ENCODE measurements around the gene SGCA.

Gene SGCA

DNA sequence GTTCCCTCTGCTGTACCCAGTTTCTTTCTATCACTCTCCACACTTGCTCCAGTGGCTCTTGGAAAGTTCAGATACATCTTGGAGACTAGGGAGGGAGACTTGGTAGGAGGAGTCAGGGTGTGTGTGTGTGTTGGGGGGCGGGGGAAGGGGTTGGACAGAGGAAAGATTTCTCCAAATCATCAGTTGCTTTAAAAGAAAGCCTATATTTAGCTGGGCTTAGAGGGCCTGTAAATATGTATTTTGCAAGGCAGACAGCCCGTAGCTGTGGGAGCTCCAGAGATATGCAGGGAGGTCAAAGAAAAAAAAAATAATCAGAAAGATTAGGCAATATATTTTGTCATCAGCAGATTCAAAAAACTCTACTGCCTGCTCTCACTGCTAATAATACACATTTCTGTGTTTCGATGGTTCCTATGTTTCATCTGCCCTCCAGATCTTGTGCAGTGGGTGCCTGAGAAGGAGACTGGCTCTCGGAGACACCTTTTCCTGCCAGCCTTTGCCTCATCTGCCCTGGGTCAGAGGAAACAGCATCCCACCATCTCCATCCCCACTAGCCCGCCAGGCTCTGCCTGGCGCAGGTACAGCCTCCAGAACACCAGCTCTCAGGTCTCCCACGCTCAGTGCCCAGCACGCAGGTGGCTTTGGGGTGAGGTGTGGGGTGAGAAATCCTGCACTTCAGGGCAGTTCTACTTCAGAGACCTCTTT lies 10.5 kb upstream of the SGCA start:
- Histone ChIP-seq H3K36me3 (ENCODE audit: control insufficient read depth, insufficient read depth, low read length) (no peaks in the 10 kb centered on the region), H3K4me1 (ENCODE audit: control insufficient read depth, insufficient read depth, low read length) (peaks cover 25% of the 10 kb centered on the region), H3K9me3 (ENCODE audit: control insufficient read depth, low read length) (no peaks in the 10 kb centered on the region), H3K27me3 (ENCODE audit: control insufficient read depth, insufficient read depth, low read length) (no peaks in the 10 kb centered on the region), H3K9ac (ENCODE audit: low read length) (no peak overlapping the region), H3K4me3 (ENCODE audit: low read length) (no peak overlapping the region)

DNA sequence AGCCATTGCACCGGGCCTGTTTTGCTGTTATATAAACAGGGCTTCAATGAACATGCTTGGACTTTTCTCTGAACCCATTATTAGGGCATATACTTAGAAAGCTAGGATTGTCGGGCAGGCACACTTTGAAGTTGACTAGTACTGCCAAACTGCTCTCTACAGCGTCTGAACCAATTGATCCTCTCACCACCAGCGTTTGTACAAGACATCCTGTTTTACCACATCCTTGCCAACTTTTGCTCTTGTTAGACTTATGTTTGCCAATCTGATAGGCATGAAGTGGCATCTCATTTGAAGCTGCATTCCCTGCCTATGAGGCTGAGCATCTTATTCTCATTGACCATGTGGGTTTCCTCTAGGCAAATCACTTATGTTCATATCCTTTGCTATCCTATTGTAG lies 7.9 kb upstream of the SGCA start:
- Histone ChIP-seq H3K9ac (ENCODE audit: low read length) (no peak overlapping the region), H3K9me3 (ENCODE audit: control insufficient read depth, low read length) (no peaks in the 10 kb centered on the region), H3K36me3 (ENCODE audit: control insufficient read depth, insufficient read depth, low read length) (no peaks in the 10 kb centered on the region), H3K4me1 (ENCODE audit: control insufficient read depth, insufficient read depth, low read length) (peaks cover 23% of the 10 kb centered on the region), H3K27me3 (ENCODE audit: control insufficient read depth, insufficient read depth, low read length) (no peaks in the 10 kb centered on the region), H3K4me3 (ENCODE audit: low read length) (no peak overlapping the region)

DNA sequence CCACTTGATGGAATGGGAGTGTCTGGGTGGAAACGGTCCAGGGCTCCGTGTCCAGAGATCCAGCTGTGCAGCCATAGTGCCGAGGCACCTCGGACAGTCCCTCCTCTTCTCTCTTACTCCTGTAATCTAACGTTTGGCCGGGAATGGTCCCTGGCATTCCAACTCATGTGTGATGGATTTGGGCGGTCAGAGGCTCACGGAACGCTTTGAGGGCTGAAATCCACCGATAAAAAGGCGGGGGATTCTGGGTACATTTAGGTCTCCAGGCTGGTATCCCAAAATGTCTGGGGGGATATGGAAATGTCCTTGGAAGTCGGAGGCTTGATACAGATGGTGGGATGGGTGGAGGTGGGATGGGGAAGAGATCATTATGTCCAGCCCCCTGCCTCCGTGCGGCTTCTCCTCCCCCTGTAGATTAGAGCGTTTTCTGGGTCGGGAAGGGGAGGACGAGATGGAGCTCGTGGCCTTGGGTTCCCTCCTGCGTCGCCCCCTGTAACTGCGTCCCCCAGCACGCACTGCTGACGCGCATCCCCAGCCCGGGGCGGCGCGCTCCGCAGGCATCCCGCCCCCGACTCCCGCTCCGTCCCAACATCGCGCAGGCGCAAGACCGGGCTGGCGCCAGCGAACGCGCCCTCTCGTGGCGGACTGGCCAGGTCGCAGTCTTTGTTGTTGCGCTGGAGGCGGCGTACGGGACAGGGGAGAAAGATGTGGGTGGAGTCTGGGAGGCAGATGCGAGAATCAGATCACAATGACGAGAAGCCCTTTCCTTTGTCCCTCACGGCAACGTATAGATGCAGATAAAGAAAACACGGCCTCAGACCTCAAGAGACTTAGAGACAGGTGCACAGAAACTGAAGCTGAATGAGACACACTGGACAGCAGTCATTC lies 4.5 kb upstream of the SGCA start:
- H3K9ac ChIP-seq (ENCODE audit: low read length): peak overlapping the region; percentile 72
- peaks cover 15% of the 10 kb centered on the region for H3K4me1 ChIP-seq (ENCODE audit: control insufficient read depth, insufficient read depth, low read length)
- H3K9me3 ChIP-seq (ENCODE audit: control insufficient read depth, low read length): no peaks in the 10 kb centered on the region
- H3K36me3 ChIP-seq (ENCODE audit: control insufficient read depth, insufficient read depth, low read length): no peaks in the 10 kb centered on the region
- peak overlapping the region; percentile 84 for H3K4me3 ChIP-seq (ENCODE audit: low read length)
- H3K27me3 ChIP-seq (ENCODE audit: control insufficient read depth, insufficient read depth, low read length): peaks cover 5% of the 10 kb centered on the region

DNA sequence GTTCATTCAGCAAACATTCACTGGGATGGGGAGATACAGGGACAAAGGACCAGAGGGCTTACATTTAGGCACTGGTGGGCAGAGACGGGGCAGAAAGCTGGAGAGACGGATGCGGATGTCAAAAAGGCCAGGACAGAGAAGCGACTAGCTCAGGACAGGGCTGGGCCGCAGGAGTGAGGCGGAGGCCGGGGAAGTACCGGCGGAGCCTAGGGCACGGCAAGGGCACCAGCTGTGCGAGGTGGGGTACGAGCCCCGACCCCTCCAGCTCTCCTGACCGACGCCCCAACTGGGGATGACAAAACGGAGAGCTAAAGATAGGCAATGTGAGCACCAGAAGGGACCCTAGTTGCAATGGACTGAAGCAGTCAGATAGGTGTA lies 3.9 kb upstream of the SGCA start:
- peaks cover 5% of the 10 kb centered on the region for H3K27me3 ChIP-seq (ENCODE audit: control insufficient read depth, insufficient read depth, low read length)
- peaks cover 15% of the 10 kb centered on the region for H3K4me1 ChIP-seq (ENCODE audit: control insufficient read depth, insufficient read depth, low read length)
- peak overlapping the region; percentile 39 for H3K9ac ChIP-seq (ENCODE audit: low read length)
- no peaks in the 10 kb centered on the region for H3K9me3 ChIP-seq (ENCODE audit: control insufficient read depth, low read length)
- no peaks in the 10 kb centered on the region for H3K36me3 ChIP-seq (ENCODE audit: control insufficient read depth, insufficient read depth, low read length)
- H3K4me3 ChIP-seq (ENCODE audit: low read length): peak overlapping the region; percentile 84

DNA sequence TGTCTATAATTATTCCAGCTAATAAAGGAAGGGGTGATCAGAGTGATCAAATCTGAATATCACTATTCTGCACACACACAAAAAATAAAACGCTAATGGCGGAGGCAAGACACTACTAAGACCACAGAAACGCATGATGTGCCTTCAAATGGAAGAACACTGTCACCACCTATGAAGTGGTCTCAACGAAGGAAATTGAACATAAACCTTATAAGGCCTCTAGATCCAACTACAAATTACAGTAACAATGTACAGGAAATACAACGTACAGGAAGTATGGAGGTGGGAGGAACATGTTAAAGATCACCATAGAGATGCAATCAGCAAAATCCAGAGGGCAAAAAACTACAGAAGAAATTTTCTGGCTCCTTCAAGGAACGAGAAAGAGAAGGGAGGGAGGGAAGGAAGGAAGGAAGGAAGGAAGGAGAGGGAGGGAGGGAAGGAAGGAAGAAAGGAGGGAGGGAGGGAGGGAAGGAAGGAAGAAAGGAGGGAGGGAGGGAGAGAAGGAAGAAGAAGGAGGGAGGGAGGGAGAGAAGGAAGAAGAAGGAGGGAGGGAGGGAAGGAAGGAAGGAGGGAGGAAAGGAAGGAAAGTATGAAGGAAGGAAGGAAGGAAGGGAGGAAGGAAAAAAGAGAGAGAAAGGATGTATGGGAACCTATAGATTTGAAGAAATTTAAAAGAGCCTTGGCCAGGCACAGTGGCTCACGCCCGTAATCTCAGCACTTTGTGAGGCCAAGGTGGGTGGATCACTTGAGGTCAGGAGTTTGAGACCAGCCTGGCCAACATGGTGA lies 3.1 kb upstream of the SGCA start:
- H3K9ac ChIP-seq (ENCODE audit: low read length): no peak overlapping the region

DNA sequence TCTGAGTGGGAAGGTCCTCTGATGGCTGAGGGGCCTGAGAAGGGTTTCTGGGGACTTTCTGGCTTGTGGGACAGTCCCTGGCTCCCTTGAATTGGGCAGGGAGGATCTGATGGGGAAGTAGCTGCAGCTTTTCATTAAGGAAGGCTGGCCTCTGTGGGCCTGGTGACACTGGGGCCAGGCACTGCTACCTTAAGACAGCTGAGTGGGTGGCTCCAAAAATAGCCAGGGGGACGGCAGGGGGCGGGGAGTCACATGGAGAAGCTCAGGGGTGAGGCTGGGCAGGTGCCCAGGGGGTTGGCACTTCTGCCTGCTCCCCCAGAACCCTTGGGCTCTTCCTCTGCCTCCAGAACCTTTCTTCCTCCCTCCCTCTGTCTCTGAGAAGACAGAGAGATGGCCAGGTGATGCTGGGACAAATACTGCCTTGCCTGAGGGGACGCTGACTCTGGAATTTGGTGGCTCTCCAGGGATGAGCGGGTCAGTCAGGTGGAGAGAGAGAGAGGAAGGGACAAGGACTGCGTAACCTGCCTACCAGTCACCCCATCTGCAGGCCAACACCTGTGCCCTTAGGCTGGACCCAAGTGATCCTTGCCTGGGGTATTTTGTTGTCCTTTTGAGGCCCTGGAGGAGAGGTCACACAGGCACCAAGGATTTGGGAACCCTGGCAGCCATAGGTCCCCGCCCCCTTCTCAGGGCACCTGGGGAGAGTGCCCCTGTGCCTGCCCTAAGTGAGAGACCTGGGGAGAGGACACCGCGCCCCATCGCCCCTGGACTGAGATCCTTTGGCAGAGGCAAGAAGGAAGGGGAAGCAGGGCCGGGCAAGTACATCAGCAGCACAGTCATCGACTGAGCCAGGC lies 1.7 kb upstream of the SGCA start:
- H3K9ac ChIP-seq (ENCODE audit: low read length): no peak overlapping the region
- no peak overlapping the region for H3K4me3 ChIP-seq (ENCODE audit: low read length)
- H3K4me1 ChIP-seq (ENCODE audit: control insufficient read depth, insufficient read depth, low read length): peaks cover 15% of the 10 kb centered on the region
- no peaks in the 10 kb centered on the region for H3K36me3 ChIP-seq (ENCODE audit: control insufficient read depth, insufficient read depth, low read length)
- no peaks in the 10 kb centered on the region for H3K9me3 ChIP-seq (ENCODE audit: control insufficient read depth, low read length)
- peaks cover 5% of the 10 kb centered on the region for H3K27me3 ChIP-seq (ENCODE audit: control insufficient read depth, insufficient read depth, low read length)

More for the DNA sequence above, 3.1 kb upstream of the SGCA start:
- H3K4me3 ChIP-seq (ENCODE audit: low read length): no peak overlapping the region
- peaks cover 5% of the 10 kb centered on the region for H3K27me3 ChIP-seq (ENCODE audit: control insufficient read depth, insufficient read depth, low read length)
- H3K4me1 ChIP-seq (ENCODE audit: control insufficient read depth, insufficient read depth, low read length): peaks cover 15% of the 10 kb centered on the region
- H3K9me3 ChIP-seq (ENCODE audit: control insufficient read depth, low read length): no peaks in the 10 kb centered on the region
- no peaks in the 10 kb centered on the region for H3K36me3 ChIP-seq (ENCODE audit: control insufficient read depth, insufficient read depth, low read length)

DNA sequence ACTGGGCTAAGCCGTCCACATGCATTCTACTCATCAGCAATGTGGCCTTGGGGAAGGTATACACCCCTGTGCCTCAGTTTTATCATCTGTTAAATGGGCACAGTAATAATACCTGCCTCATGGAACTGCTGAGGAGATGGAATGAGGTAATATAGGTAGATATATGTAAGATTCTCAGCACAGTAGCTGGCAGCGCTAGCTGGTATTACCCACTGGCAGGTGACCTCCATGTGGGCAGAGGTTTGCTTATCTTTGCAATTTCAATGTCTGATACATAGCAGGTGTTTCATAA lies 1.2 kb upstream of the SGCA start:
- H3K9me3 ChIP-seq (ENCODE audit: control insufficient read depth, low read length): no peaks in the 10 kb centered on the region
- no peak overlapping the region for H3K9ac ChIP-seq (ENCODE audit: low read length)
- H3K36me3 ChIP-seq (ENCODE audit: control insufficient read depth, insufficient read depth, low read length): no peaks in the 10 kb centered on the region
- no peak overlapping the region for H3K4me3 ChIP-seq (ENCODE audit: low read length)
- peaks cover 15% of the 10 kb centered on the region for H3K4me1 ChIP-seq (ENCODE audit: control insufficient read depth, insufficient read depth, low read length)
- H3K27me3 ChIP-seq (ENCODE audit: control insufficient read depth, insufficient read depth, low read length): peaks cover 5% of the 10 kb centered on the region

DNA sequence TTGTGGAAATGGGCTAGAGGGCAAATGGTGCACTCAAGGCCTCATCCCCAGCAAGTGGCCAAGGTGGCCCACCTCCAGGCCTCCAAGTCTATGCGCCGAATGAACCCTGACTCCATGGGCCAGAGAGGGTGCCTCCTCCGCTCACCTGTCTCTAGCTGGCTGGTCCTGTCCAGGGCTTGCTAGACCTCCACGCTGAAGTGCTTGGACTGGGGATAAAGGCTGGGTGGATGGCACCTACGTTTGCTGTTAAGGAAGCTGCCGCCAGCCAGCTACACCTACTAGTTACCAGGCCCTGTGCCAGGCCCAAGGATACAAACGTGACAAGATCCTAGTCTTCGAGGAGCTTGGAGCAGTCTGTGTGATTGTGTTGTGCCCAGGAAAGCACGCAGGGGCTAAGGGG lies 739 bp upstream of the SGCA start:
- Histone ChIP-seq H3K36me3 (ENCODE audit: control insufficient read depth, insufficient read depth, low read length) (no peaks in the 10 kb centered on the region), H3K4me1 (ENCODE audit: control insufficient read depth, insufficient read depth, low read length) (peaks cover 15% of the 10 kb centered on the region), H3K27me3 (ENCODE audit: control insufficient read depth, insufficient read depth, low read length) (peaks cover 5% of the 10 kb centered on the region), H3K9ac (ENCODE audit: low read length) (no peak overlapping the region), H3K9me3 (ENCODE audit: control insufficient read depth, low read length) (no peaks in the 10 kb centered on the region), H3K4me3 (ENCODE audit: low read length) (no peak overlapping the region)

DNA sequence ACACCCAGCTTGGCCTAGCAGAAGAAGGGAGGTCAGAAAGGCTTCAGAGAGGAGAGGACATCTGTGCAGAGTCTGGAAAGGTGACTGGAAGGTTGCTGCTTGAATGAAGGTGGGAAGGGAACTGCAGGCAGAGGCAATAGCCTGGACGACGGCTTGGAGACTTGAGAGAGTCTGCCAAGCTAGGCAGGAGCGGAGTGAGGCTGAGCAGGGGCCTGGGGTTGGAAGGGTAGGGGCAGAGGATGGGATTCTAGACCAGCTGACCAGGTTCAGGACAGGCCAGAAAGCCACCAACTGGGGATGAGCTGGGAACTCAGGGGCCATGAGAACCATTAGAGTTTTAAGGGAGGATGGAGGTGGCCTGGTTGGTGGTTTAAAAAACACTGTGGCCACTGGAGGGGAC lies 339 bp upstream of the SGCA start:
- H3K4me3 ChIP-seq (ENCODE audit: low read length): no peak overlapping the region
- peaks cover 15% of the 10 kb centered on the region for H3K4me1 ChIP-seq (ENCODE audit: control insufficient read depth, insufficient read depth, low read length)

DNA sequence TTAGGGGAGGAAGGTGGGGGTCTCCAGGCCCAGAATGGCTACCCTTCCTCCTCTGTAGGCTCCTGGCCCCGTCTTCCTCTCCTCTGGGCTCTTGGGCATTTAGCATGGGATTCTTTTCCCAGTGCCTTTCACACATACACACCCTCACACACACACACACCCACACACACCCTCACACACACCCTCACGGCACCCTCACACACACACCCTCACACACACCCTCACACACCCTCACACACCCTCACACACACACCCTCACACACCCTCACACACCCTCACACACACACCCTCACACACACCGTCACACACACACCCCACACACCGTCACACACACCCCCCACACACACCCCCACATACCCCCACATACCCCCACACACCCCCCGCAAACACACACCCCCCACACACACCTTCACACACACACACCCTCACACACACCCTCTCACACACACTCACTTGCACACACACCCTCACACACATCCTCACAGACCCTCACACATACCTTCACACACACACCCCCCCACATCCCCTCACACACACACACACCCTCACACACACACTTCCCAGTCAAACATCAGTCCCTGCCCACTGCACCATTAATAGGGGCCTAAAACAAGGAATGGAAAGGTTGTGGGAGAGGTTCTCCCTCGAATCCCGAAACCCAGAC lies 845 bp downstream of the SGCA start:
- Histone ChIP-seq H3K4me3 (ENCODE audit: low read length) (no peak overlapping the region), H3K9me3 (ENCODE audit: control insufficient read depth, low read length) (no peaks in the 10 kb centered on the region), H3K36me3 (ENCODE audit: control insufficient read depth, insufficient read depth, low read length) (no peaks in the 10 kb centered on the region), H3K9ac (ENCODE audit: low read length) (peak overlapping the region; percentile 39), H3K27me3 (ENCODE audit: control insufficient read depth, insufficient read depth, low read length) (peaks cover 5% of the 10 kb centered on the region), H3K4me1 (ENCODE audit: control insufficient read depth, insufficient read depth, low read length) (peaks cover 6% of the 10 kb centered on the region)

More for the DNA sequence above, 339 bp upstream of the SGCA start:
- Histone ChIP-seq H3K9me3 (ENCODE audit: control insufficient read depth, low read length) (no peaks in the 10 kb centered on the region), H3K27me3 (ENCODE audit: control insufficient read depth, insufficient read depth, low read length) (peaks cover 5% of the 10 kb centered on the region), H3K36me3 (ENCODE audit: control insufficient read depth, insufficient read depth, low read length) (no peaks in the 10 kb centered on the region), H3K9ac (ENCODE audit: low read length) (no peak overlapping the region)

DNA sequence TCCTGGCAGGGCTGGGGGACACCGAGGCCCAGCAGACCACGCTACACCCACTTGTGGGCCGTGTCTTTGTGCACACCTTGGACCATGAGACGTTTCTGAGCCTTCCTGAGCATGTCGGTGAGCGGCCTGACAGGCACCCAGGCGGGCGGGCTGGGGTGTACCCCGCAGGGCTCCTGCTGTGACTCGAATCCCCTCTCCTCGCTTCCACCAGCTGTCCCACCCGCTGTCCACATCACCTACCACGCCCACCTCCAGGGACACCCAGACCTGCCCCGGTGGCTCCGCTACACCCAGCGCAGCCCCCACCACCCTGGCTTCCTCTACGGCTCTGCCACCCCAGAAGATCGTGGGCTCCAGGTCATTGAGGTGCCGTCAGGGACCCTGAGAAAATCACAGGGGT lies 1.6 kb downstream of the SGCA start:
- no peaks in the 10 kb centered on the region for H3K4me1 ChIP-seq (ENCODE audit: control insufficient read depth, insufficient read depth, low read length)
- H3K4me3 ChIP-seq (ENCODE audit: low read length): no peak overlapping the region
- H3K36me3 ChIP-seq (ENCODE audit: control insufficient read depth, insufficient read depth, low read length): no peaks in the 10 kb centered on the region
- H3K27me3 ChIP-seq (ENCODE audit: control insufficient read depth, insufficient read depth, low read length): peaks cover 5% of the 10 kb centered on the region
- no peaks in the 10 kb centered on the region for H3K9me3 ChIP-seq (ENCODE audit: control insufficient read depth, low read length)
- H3K9ac ChIP-seq (ENCODE audit: low read length): no peak overlapping the region
